Adrenal gland (tissue), 5 donors: Measurements from ENCODE around the gene CUL9.
A peak's percentile ranks its signal among the peaks of the same experiment; 100 is the strongest.

Experiments
- CTCF ChIP-seq, 6 experiments: fragments of 450-650 bp in 4 of 6; fragments of 200-600 bp in 2 of 6; sonication (generic) in 1 of 6; IDR thresholded peaks; 1 replicate in 5 of 6; 2 replicates in 1 of 6; pipeline versions ENCODE4 v1.5.1 to v1.8.0; 2016 to 2021; ENCODE audit warnings: antibody characterized with exemption in 6 of 6, mild to moderate bottlenecking in 2 of 6, moderate library complexity in 1 of 6
- POLR2A ChIP-seq, 2 donors: fragments of 450-650 bp; IDR thresholded peaks; one replicate each; pipeline ENCODE4 v1.6.1; 2017; ENCODE audit warnings: antibody characterized with exemption in 2 of 2, mild to moderate bottlenecking in 2 of 2, moderate library complexity in 1 of 2
- donor health status: DM: no; HTN: no; CAD: no.

GRCh38 chr6:43181942-43182860, at the start of gene CUL9:
- TF ChIP-seq CTCF (IDR thresholded peaks at IDR 0.05) (no peak), POLR2A (IDR thresholded peaks at IDR 0.05) (peak in 1 of 2 donors; percentile 49)
